ENCODE results near the gene LIN28B.
"Not testable (repeated sequence)": the region's sequence is repeated elsewhere in the genome, so short reads cannot be mapped to it uniquely, and the experiment has no call there.

GRCh38 chr6:104985875-104986274, 29.0 kb downstream of the LIN28B start:
- not testable (repeated sequence) for TF ChIP-seq CTCF, POLR2A, POLR2AphosphoS5 (IDR thresholded peaks at IDR 0.05)
